ENCODE data around the gene EPHB3.
A peak's percentile ranks its signal among the peaks of the same experiment; 100 is the strongest.

Gene EPHB3

DNA sequence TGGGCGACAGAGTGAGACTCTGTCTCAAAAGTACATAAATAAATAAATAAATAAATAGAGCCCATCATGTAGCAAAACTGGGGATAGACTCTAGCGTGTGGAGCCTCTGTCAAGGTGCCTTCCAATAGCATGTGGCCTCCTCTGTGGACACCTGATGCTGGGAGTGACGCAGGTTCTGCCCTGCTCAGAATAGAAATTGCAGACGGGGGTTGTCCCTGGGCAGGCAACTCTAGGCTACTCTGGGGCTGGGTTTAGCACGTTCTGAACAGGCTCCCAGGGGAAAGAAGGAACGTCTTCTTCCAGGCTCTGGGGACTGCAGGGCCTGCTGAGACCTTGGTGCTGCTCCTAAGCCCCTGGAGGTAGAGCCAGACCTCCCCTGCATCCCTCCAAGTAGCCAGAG is 65.3 kb downstream of the EPHB3 start:
- no peak for DNase-seq

DNA sequence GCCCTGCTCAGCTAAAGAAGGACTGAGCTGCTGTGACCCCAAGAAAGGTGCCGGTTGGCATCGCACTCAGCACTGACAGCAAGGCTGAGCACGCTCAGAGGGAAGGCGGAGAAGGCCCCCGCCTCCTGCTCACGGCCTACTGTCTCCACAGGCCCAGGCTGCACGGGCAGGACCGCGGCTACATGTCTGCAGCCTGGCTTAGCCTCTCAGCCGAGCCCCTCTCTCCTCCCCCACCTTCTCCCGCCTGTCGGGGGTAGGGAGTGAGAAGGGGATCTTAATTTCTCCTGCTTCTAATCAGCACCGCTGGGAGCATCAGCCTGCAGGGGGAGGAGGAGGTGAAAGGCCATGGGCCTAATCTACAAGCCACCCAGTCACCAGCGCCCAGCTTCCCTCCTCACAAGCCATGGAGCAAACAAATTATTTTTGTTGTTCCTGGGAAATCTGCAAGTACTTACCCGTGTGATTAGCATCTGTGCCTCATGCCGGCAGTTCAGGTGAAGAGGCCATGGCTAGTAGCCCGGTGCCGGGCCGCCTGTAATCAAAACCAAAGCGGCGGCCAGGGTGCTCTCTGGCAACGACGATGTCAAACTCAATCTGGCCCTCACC is 68.1 kb downstream of the EPHB3 start:
- peak; percentile 20 to 51 for DNase-seq

DNA sequence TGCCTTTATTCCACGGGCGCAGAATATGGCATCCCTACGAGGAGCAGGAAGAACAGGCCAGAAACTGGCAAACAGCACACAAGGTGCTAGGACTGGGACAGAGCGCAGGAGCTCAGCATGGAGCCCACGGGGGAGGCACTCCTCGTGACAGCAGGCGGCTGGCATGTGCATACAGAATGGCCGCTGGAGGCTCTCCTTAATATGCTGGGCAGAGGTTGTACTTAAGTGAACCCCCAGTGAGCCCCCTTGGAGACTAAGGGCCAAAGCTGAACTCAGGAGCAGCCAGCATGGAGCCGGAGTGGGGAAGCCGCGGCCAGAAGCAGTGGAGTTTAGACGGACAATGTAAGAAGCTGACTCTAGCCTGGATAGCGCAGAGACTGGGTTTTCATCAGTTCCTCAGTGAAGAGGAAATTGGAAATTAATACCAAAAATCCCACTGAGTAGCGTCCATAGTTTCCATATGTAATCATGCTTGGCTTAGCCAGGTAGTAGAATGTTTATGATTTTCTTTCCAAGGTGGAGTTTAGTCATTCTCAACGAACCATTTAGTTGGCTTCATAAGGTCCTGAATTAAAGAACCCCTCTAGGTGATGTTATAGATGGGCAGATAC is 69.4 kb downstream of the EPHB3 start:
- DNase-seq, result no peak

DNA sequence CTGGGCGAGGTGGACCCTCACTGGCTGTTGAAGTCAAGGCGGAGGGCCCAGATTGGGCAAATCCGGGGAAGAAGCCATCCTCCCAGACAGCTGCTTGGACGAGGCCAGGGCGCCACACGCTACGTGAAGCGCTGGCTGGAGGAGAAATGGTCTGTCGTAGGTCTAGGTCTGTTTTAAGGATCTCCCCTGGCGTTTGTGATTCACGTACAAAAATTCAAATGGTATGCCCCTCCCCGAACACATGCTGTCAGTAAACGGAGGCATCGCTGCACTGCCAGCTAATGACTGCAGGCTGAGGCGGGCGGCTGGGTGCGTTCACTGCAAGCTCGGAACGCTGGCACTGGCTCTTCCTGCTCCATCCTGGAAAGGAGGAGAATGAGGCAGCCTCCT is 69.9 kb downstream of the EPHB3 start:
- no peak for DNase-seq

All from NCI-H524 (cell line).